ENCODE results near the gene G3BP2.

Gene G3BP2

DNA sequence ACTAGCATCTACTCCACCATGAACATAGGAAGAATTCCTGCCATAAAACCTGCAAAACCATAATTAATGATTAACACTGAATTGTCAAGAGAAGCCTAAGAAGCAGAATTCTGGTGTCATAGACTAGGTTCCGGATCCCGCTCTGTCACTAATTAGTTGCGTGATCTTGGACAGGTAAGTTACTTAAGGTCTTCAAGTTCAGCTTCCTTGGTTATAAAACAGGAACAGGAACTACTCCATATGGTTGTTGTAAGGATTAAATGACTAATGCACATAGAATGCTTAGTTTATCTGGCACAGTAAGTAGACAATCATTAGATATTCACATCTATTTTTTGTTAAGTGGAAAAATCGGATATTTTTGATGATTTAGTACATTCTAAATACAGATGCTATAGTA is 14.3 kb downstream of the G3BP2 start:
- Histone ChIP-seq H3K9me2 (replicated peaks; ENCODE audit: insufficient read depth, low read length) (no peaks in the 10 kb centered on the region), H3K27ac (ENCODE audit: low read depth, low read length) (no peak overlapping the region), H3K4me2 (ENCODE audit: low read depth, low read length, poor library complexity, severe bottlenecking) (no peak overlapping the region), H3K79me2 (ENCODE audit: insufficient read depth, low read length) (peaks cover 44% of the 10 kb centered on the region), H3K36me3 (ENCODE audit: low read length) (peaks cover 9% of the 10 kb centered on the region; the same call in 1 of the 2 replicates), H3K9me3 (ENCODE audit: insufficient read depth, low read length) (no peaks in the 10 kb centered on the region), H3K4me3 (ENCODE audit: insufficient read depth, low read length, poor library complexity, severe bottlenecking) (no peak overlapping the region), H3F3A (ENCODE audit: insufficient read depth) (no peaks in the 10 kb centered on the region), H3K9ac (ENCODE audit: low read length) (no peak overlapping the region), H3K27me3 (ENCODE audit: low read length) (no peaks in the 10 kb centered on the region), H4K20me1 (ENCODE audit: low read depth, low read length) (peaks cover 9% of the 10 kb centered on the region; the same call in 1 of the 2 replicates), H2AFZ (ENCODE audit: low read depth, low read length, severe bottlenecking) (no peak overlapping the region)
- no peak for TF ChIP-seq EZH2phosphoT487 (conservative IDR thresholded peaks at IDR 0.05; ENCODE audit: low read length)
- TF ChIP-seq, protein P1, sequence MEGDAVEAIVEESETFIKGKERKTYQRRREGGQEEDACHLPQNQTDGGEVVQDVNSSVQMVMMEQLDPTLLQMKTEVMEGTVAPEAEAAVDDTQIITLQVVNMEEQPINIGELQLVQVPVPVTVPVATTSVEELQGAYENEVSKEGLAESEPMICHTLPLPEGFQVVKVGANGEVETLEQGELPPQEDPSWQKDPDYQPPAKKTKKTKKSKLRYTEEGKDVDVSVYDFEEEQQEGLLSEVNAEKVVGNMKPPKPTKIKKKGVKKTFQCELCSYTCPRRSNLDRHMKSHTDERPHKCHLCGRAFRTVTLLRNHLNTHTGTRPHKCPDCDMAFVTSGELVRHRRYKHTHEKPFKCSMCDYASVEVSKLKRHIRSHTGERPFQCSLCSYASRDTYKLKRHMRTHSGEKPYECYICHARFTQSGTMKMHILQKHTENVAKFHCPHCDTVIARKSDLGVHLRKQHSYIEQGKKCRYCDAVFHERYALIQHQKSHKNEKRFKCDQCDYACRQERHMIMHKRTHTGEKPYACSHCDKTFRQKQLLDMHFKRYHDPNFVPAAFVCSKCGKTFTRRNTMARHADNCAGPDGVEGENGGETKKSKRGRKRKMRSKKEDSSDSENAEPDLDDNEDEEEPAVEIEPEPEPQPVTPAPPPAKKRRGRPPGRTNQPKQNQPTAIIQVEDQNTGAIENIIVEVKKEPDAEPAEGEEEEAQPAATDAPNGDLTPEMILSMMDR (IDR thresholded peaks at IDR 0.05; ENCODE audit: insufficient read depth, low read length, poor library complexity, severe bottlenecking): no peak

DNA sequence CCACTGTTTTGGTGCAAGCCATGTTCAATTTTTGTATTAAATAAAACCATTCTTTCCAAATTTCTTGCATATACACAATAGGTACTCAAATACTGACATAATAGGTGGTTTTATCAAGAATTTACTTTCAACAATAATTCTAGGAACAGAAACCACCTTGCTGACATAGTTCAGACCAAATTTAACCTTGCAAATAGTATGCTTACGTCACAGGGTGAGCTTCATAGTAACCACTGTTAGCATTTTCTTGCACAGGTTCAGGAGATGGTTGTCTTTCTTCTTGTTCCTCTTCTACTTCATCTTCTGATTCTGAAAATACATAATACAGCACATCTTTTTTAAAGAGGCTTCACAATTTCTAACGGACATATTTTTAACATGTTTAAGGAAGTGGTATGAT is 17.6 kb downstream of the G3BP2 start:
- Histone ChIP-seq H3K9me2 (replicated peaks; ENCODE audit: insufficient read depth, low read length) (no peaks in the 10 kb centered on the region), H3K4me2 (ENCODE audit: low read depth, low read length, poor library complexity, severe bottlenecking) (no peak overlapping the region), H3K9me3 (ENCODE audit: insufficient read depth, low read length) (no peaks in the 10 kb centered on the region), H2AFZ (ENCODE audit: low read depth, low read length, severe bottlenecking) (no peak overlapping the region), H3K36me3 (ENCODE audit: low read length) (peaks cover 16% of the 10 kb centered on the region; the same call in 1 of the 2 replicates), H3K27me3 (ENCODE audit: low read length) (no peaks in the 10 kb centered on the region), H4K20me1 (ENCODE audit: low read depth, low read length) (peaks cover 7% of the 10 kb centered on the region; the same call in 1 of the 2 replicates), H3K27ac (ENCODE audit: low read depth, low read length) (no peak overlapping the region), H3K9ac (ENCODE audit: low read length) (no peak overlapping the region), H3K4me3 (ENCODE audit: insufficient read depth, low read length, poor library complexity, severe bottlenecking) (no peak overlapping the region), H3F3A (ENCODE audit: insufficient read depth) (no peaks in the 10 kb centered on the region), H3K79me2 (ENCODE audit: insufficient read depth, low read length) (peaks cover 17% of the 10 kb centered on the region)
- TF ChIP-seq, protein P1 (IDR thresholded peaks at IDR 0.05; ENCODE audit: insufficient read depth, low read length, poor library complexity, severe bottlenecking): no peak
- TF ChIP-seq EZH2phosphoT487 (conservative IDR thresholded peaks at IDR 0.05; ENCODE audit: low read length): no peak

DNA sequence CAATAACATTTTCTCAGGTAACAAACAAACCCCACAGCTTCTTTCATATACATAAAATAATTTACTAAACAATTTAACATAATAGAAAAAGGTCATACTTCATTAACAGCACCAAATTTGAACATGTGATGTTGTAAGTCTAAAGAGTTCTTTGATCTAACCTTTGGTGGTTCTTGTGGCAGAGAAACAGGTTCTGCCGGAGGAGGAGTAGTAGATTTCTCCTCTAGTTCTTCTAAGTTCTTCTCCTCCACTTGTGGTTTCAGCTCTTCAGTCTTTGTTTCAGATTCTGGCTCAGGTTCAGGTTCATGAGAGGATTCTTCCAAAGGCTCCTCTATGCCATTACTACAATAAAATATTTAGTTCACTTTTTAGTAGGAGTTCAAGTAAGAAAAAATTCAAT is 18.3 kb downstream of the G3BP2 start:
- Histone ChIP-seq H3K9ac (ENCODE audit: low read length) (no peak overlapping the region), H3K79me2 (ENCODE audit: insufficient read depth, low read length) (peaks cover 11% of the 10 kb centered on the region), H4K20me1 (ENCODE audit: low read depth, low read length) (0 out of 2 replicates have a peak, but pooled peaks cover 4% of the 10 kb centered on the region), H3K4me3 (ENCODE audit: insufficient read depth, low read length, poor library complexity, severe bottlenecking) (no peak overlapping the region), H3K27me3 (ENCODE audit: low read length) (no peaks in the 10 kb centered on the region), H3K36me3 (ENCODE audit: low read length) (peaks cover 16% of the 10 kb centered on the region; the same call in 1 of the 2 replicates), H3F3A (ENCODE audit: insufficient read depth) (no peaks in the 10 kb centered on the region), H3K4me2 (ENCODE audit: low read depth, low read length, poor library complexity, severe bottlenecking) (no peak overlapping the region), H3K9me2 (replicated peaks; ENCODE audit: insufficient read depth, low read length) (no peaks in the 10 kb centered on the region), H2AFZ (ENCODE audit: low read depth, low read length, severe bottlenecking) (no peak overlapping the region), H3K9me3 (ENCODE audit: insufficient read depth, low read length) (no peaks in the 10 kb centered on the region), H3K27ac (ENCODE audit: low read depth, low read length) (no peak overlapping the region)
- TF ChIP-seq, protein P1 (IDR thresholded peaks at IDR 0.05; ENCODE audit: insufficient read depth, low read length, poor library complexity, severe bottlenecking): no peak
- TF ChIP-seq EZH2phosphoT487 (conservative IDR thresholded peaks at IDR 0.05; ENCODE audit: low read length): no peak

Data from SU-DHL-6 (cell line).